H9 (cell line): ENCODE results near the gene RBM33. TPM values are rescaled to one million over a fixed set of nuclear protein-coding genes. Genes with fewer than 3 reads are reported as not detected.
A peak's percentile ranks its signal among the peaks of the same experiment; 100 is the strongest.

Source experiments
- DNase-seq: peaks from one replicate; pipeline ENCODE4 v3.0.0-alpha.2; 2017
- H2AFZ ChIP-seq: one replicate; pipeline ENCODE4 v1.6.1; 2013; ENCODE audit warnings: mild to moderate bottlenecking, low read length, control low read depth, moderate library complexity
- H2AK5ac ChIP-seq: 2 replicates; pipeline ENCODE4 v1.6.1; 2013; ENCODE audit warnings: low read length, control low read depth, mixed read lengths; ENCODE audit not compliant: insufficient read length
- H2BK120ac ChIP-seq: one replicate; pipeline ENCODE4 v1.6.1; 2013; ENCODE audit warnings: low read depth, mild to moderate bottlenecking, low read length, control low read depth, inconsistent platforms; ENCODE audit not compliant: poor library complexity, severe bottlenecking
- H2BK12ac ChIP-seq: 2 replicates; pipeline ENCODE4 v1.6.1; 2013; ENCODE audit warnings: low read length, control low read depth, mixed read lengths, low read depth; ENCODE audit not compliant: insufficient read length
- H2BK15ac ChIP-seq: 2 replicates; pipeline ENCODE4 v1.6.1; 2013; ENCODE audit warnings: low read depth, low read length, control low read depth
- H2BK20ac ChIP-seq: one replicate; pipeline ENCODE4 v1.6.1; 2013; ENCODE audit warnings: low read depth, mild to moderate bottlenecking, low read length, control low read depth, inconsistent platforms; ENCODE audit not compliant: poor library complexity, severe bottlenecking
- H2BK5ac ChIP-seq: 2 replicates; pipeline ENCODE4 v1.6.1; 2013; ENCODE audit warnings: low read length, control low read depth, mixed read lengths; ENCODE audit not compliant: insufficient read length
- H3K14ac ChIP-seq: 2 replicates; pipeline ENCODE4 v1.6.1; 2013; ENCODE audit warnings: low read length, control low read depth; ENCODE audit not compliant: insufficient read depth
- H3K18ac ChIP-seq: 2 replicates; pipeline ENCODE4 v1.6.1; 2013; ENCODE audit warnings: low read depth, mild to moderate bottlenecking, mixed read lengths, low read length, control low read depth; ENCODE audit not compliant: insufficient read length
- H3K23ac ChIP-seq: 2 replicates; pipeline ENCODE4 v1.6.1; 2013; ENCODE audit warnings: low read length, control low read depth, mixed read lengths, low read depth; ENCODE audit not compliant: insufficient read length
- H3K23me2 ChIP-seq: 2 replicates; pipeline ENCODE4 v1.6.1; 2013; ENCODE audit warnings: low read depth, mild to moderate bottlenecking, mixed read lengths, low read length, control low read depth; ENCODE audit not compliant: insufficient read length, poor library complexity, severe bottlenecking
- H3K27ac ChIP-seq: 2 replicates; pipeline ENCODE4 v1.5.1; 2013; ENCODE audit warnings: low read length, control low read depth, mixed read lengths, low read depth; ENCODE audit not compliant: insufficient read length
- H3K27me3 ChIP-seq: 2 replicates; pipeline ENCODE4 v1.6.1; 2013; ENCODE audit warnings: low read length, control low read depth, inconsistent platforms; ENCODE audit not compliant: insufficient read depth
- H3K4ac ChIP-seq: 2 replicates; pipeline ENCODE4 v1.6.1; 2013; ENCODE audit warnings: low read depth, mild to moderate bottlenecking, control low read depth, inconsistent platforms, low read length, moderate library complexity
- H3K4me1 ChIP-seq: 2 replicates; pipeline ENCODE4 v1.6.1; 2013; ENCODE audit warnings: low read length, control low read depth, inconsistent platforms; ENCODE audit not compliant: insufficient read depth
- H3K4me2 ChIP-seq: 2 replicates; pipeline ENCODE4 v1.6.1; 2013; ENCODE audit warnings: low read length, control low read depth, mixed read lengths; ENCODE audit not compliant: insufficient read length, insufficient read depth
- H3K56ac ChIP-seq: 2 replicates; pipeline ENCODE4 v1.6.1; 2013; ENCODE audit warnings: low read depth, mild to moderate bottlenecking, mixed read lengths, low read length, control low read depth; ENCODE audit not compliant: insufficient read length
- H3K79me1 ChIP-seq: 2 replicates; pipeline ENCODE4 v1.6.1; 2013; ENCODE audit warnings: low read depth, mild to moderate bottlenecking, moderate library complexity, low read length, control low read depth, inconsistent platforms; ENCODE audit not compliant: insufficient read depth, poor library complexity, severe bottlenecking
- H3K79me2 ChIP-seq: 2 replicates; pipeline ENCODE4 v1.6.1; 2013; ENCODE audit warnings: low read length, control low read depth, inconsistent platforms; ENCODE audit not compliant: insufficient read depth
- H3K9ac ChIP-seq: 2 replicates; pipeline ENCODE4 v1.6.1; 2013; ENCODE audit warnings: low read length, control low read depth, mixed read lengths; ENCODE audit not compliant: insufficient read length; ENCODE audit errors: extremely low read depth
- H3K9me3 ChIP-seq: one replicate; pipeline ENCODE4 v1.6.1; 2013; ENCODE audit warnings: low read depth, low read length, inconsistent platforms; ENCODE audit not compliant: control insufficient read depth
- H3T11ph ChIP-seq: one replicate; pipeline ENCODE4 v1.6.1; 2013; ENCODE audit warnings: mild to moderate bottlenecking, low read length, control low read depth, inconsistent platforms
- H4K20me1 ChIP-seq: one replicate; pipeline ENCODE4 v1.6.1; 2013; ENCODE audit not compliant: control insufficient read depth, insufficient read length, insufficient read depth
- H4K5ac ChIP-seq: 2 replicates; pipeline ENCODE4 v1.6.1; 2013; ENCODE audit warnings: low read depth, mild to moderate bottlenecking, mixed read lengths, low read length, control low read depth; ENCODE audit not compliant: insufficient read length
- H4K8ac ChIP-seq: replicated peaks from 2 replicates; pipeline ENCODE4 v1.6.1; 2013; ENCODE audit warnings: low read length, control low read depth, mixed read lengths, low read depth; ENCODE audit not compliant: insufficient read length
- H4K91ac ChIP-seq: 2 replicates; pipeline ENCODE4 v1.6.1; 2013; ENCODE audit warnings: low read depth, mild to moderate bottlenecking, moderate library complexity, mixed read lengths, low read length, control low read depth; ENCODE audit not compliant: insufficient read length
- H3K27ac Mint-ChIP-seq, 3 experiments: 2 replicates in 2 of 3; 3 replicates in 1 of 3; pipeline ENCODE4 v1.8.0; 2020 to 2021; ENCODE audit warnings: mixed read lengths in 3 of 3, mild to moderate bottlenecking in 1 of 3, moderate library complexity in 1 of 3
- H3K27me3 Mint-ChIP-seq: 2 replicates; pipeline ENCODE4 v1.8.0; 2021; ENCODE audit warnings: low read depth, mild to moderate bottlenecking, moderate library complexity, mixed read lengths
- H3K36me3 Mint-ChIP-seq, 3 experiments: 2 replicates in 2 of 3; 3 replicates in 1 of 3; pipeline ENCODE4 v1.8.0; 2020 to 2021; ENCODE audit warnings: low read depth in 3 of 3, mixed read lengths in 3 of 3; ENCODE audit not compliant: insufficient read depth in 1 of 3
- H3K4me1 Mint-ChIP-seq, 2 experiments: 2 replicates each; pipeline ENCODE4 v1.8.0; 2020; ENCODE audit warnings: mixed read lengths in 2 of 2
- H3K4me3 Mint-ChIP-seq, 2 experiments: 2 replicates in 1 of 2; 3 replicates in 1 of 2; pipeline ENCODE4 v1.8.0; 2020 to 2021; ENCODE audit warnings: mild to moderate bottlenecking in 2 of 2, mixed read lengths in 2 of 2, moderate library complexity in 1 of 2
- H3K9me3 Mint-ChIP-seq, 2 experiments: 2 replicates in 1 of 2; 3 replicates in 1 of 2; pipeline ENCODE4 v1.8.0; 2020; ENCODE audit warnings: mild to moderate bottlenecking in 2 of 2, mixed read lengths in 2 of 2, moderate library complexity in 1 of 2
- CTCF ChIP-seq: fragments of 200-600 bp; sonication (generic); conservative IDR thresholded peaks from 3 replicates; pipeline ENCODE4 v1.8.0; 2021; ENCODE audit warnings: antibody characterized with exemption, mild to moderate bottlenecking
- WGBS: extraction: QIAGEN DNeasy Blood & Tissue Kit; methylation state at CpG from one replicate; pipeline ENCODE4 v1.1.7; 2013; ENCODE audit warnings: missing lambda C conversion rate, low lambda C conversion rate, mixed read lengths; ENCODE audit not compliant: insufficient read length; ENCODE audit errors: extremely low coverage; 5-methylcytosine and 5-hydroxymethylcytosine counted together
- total RNA-seq: library from RNA; stranded (reverse); gene quantifications from 2 replicates; pipeline ENCODE4 v1.2.1, GENCODE V29; 2021

Gene RBM33
- total RNA-seq, 1 experiment from 2014 or later: 71.3 TPM

GRCh38 chr7:155660758-155661093, 16.3 kb downstream of the RBM33 start:
- Histone ChIP-seq H2BK120ac (no peak overlapping the region), H3K23me2 (no peaks in the 10 kb centered on the region), H2BK15ac (no peak overlapping the region), H4K5ac (no peak overlapping the region), H2BK5ac (no peak overlapping the region), H3K9me3 (no peaks in the 10 kb centered on the region), H3K79me1 (peaks cover 7% of the 10 kb centered on the region), H3K18ac (no peak overlapping the region), H3K9ac (no peak overlapping the region), H4K20me1 (peaks cover 2% of the 10 kb centered on the region), H3K23ac (no peak overlapping the region), H3K27me3 (no peaks in the 10 kb centered on the region), H2BK20ac (no peak overlapping the region), H4K91ac (no peak overlapping the region), H2AFZ (no peak overlapping the region), H4K8ac (no peak overlapping the region), H3T11ph (no peak overlapping the region), H2AK5ac (no peak overlapping the region), H3K56ac (no peak overlapping the region), H3K4me2 (no peak overlapping the region), H3K4ac (no peak overlapping the region), H2BK12ac (no peak overlapping the region), H3K79me2 (peaks cover 37% of the 10 kb centered on the region), H3K4me1 (peaks cover 3% of the 10 kb centered on the region; the same call in 1 of the 2 replicates), H3K14ac (no peak overlapping the region), H3K27ac (no peak overlapping the region)
- H3K9me3 Mint-ChIP-seq: no peaks in the 10 kb centered on the region; a peak in 1 of 5 replicates
- no peak overlapping the region for H3K4me3 Mint-ChIP-seq
- 0 out of 7 replicates have a peak overlapping the region, but pooled peaks of 1 of the 3 experiments have one; percentile 55 for H3K27ac Mint-ChIP-seq
- no peaks in the 10 kb centered on the region for H3K27me3 Mint-ChIP-seq
- no peak for DNase-seq
- peaks cover 9 to 20% (median 19%) of the 10 kb centered on the region in 3 experiments; a peak in 6 of 7 replicates for H3K36me3 Mint-ChIP-seq
- no CpG with 5 or more reads among the region's 1 CpG for WGBS
- TF ChIP-seq CTCF: no peak
- peaks cover 16 to 20% of the 10 kb centered on the region in 2 experiments for H3K4me1 Mint-ChIP-seq
